ENCODE measurements around the gene ETV6.

ETV6 gene

DNA sequence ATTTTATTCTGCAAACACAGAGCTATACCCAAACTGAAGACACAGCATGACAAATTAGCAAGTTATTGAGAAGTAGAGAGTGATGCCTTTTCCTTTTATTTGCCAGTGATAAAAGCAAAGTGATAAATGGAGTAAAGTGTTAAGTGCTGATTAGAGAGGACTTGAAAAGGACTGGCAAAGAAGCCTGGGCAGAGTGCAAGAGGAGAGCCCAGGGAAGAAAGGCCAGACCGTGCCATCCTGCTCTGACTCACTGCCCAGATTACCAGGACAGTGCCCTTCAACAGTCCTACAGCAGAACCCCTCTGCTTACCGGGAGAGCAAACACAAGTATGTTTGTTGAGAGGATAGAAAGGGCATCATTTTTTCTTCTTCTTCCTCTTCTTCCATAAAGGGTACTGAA lies 106.5 kb downstream of the ETV6 start:
- FAIRE-seq, result no peak
- no peak for DNase-seq (ENCODE audit: low spot score)

DNA sequence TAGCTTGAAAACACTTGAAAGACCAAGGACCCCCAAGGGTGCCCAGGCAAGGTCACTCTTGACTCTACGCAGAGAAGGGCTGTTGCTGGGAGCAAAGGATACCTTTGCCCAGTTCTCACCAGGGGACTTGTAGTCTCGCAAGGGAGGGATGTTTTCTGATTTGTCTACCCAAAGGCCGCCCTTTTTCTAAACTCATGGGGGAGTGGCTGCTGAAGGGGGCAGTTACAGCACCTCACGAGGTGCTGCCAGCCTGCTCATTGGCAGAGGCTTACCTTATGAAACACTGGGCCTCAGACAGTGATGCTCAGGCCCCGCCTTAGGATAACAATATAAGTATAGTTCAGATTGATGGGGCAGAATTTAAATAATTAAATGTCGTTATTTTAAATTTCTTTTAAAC lies 107.0 kb downstream of the ETV6 start:
- FAIRE-seq (no peak), DNase-seq (ENCODE audit: low spot score) (no peak)

DNA sequence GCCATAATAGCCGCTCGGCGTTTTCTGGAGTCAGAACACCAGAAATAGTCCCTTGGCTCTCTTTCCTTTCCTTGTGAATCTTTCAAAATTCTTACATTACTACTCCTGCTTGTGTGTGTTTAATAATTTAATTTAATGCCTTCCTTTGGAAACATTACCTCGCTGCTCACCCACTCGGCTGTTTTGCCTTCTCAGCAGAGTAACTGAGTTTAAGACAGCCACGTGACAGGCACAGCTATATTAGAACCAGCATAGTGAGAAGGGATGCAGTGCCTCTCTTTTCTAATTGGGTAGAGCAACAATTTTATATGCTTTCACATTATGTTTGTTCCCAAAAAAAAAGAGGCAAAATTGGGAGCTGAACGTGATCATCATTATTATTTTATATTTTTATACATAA lies 107.6 kb downstream of the ETV6 start:
- DNase-seq (ENCODE audit: low spot score), result no peak
- no peak for FAIRE-seq

DNA sequence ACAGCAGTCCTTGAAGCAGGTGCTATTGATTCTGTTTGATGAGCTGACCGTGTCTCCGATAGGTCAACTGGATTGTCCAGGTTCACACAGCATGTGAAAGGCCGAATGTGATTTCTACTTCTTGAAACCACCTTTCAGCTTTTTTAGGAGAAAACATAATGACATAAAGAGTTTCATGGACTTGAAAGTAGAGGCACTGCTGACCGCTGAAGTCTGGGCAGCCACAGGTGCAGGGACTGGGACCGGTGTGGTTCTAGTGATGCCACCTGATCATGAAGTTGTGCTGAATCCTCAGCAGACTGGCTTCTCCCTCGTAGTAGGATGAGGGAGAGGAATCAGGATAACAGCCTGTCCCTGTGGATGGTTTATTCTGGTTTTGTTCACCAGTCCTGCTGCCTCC lies 108.1 kb downstream of the ETV6 start:
- FAIRE-seq, result no peak
- no peak for DNase-seq (ENCODE audit: low spot score)

DNA sequence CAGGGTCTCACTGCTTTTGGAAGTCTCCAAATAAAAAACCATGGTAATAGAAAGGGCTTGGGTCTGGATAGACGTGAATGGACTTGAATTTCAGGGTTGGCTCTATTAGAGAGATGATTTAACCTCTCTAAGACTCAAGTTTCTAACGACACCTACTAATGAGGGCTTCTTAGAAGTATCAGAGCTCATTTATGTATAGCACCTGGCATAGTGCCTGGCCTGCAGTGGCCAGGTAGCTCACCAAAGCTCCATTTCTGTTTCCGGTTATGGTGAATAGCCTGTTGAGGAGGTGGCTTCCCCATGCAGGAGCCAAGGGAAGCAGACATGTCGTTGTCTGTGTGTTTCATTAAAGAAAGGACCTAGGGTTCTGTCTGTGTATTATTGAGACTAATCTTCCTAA lies 108.6 kb downstream of the ETV6 start:
- no peak for FAIRE-seq

DNA sequence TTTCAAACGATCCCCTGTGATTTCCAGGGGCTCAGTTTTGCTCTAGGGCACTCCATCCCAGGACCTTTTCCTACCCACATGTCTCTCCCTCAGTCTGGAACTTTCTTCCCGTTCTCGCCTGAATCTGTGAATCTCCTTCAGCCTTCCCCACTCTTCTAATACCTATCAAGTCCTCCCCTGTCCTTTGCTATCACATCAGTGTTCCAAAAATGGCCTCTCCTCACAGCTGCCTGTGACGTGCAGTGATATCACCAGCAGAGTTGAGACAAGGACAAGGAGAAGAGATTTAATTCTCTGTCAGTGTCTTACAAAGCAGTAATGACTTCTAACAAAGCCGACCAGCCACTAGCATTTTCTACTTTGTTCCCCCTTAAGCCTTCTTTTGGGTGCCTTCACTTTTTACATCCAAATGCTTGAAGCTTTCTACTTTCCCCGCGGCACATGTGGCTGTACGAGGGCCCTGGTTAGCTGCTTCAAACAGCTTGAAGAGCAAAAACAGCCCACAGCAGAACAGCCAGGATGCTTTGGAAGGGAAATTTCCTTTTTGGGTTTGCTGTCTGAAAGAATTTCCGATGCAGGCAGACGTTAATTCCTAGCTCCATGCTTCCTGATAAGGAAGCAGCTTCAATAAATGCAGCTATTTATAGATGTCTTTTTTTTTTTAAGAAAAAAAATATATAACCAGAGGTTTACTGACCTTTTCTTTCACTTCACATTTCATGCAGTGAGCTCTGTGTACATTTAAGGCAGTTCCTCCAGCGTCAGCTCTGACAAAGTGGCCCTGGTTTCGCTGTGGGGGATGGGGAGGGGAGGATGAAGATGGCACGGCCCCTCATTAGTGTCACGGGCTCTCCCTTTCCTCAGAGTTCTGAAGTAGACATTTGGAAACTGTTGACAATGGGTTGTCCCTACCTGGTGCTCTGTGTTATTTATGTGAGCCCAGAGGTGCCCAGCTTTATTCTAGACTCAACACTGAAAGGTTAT lies 109.3 kb downstream of the ETV6 start:
- FAIRE-seq (no peak), DNase-seq (ENCODE audit: low spot score) (no peak)

More for the DNA sequence above, 108.6 kb downstream of the ETV6 start:
- no peak for DNase-seq (ENCODE audit: low spot score)

DNA sequence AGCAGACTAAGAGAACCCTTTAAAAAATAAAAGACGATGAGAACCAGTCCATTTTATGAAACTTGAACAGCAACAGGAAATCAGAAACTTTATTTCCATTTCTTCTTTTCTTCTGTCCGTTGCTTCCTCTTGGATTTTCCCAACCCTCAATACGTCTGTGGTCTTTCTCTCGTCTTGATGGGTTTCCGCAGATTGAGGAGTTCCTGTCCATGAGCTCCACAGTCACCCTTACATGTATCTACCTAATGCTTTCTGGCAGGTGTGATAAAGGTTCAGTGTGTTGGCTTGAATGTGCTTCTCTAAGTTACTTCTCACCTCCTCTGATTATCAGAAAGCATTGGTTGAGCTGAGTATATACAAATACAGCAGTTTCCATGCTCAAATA lies 110.0 kb downstream of the ETV6 start:
- FAIRE-seq (no peak), DNase-seq (ENCODE audit: low spot score) (no peak)

DNA sequence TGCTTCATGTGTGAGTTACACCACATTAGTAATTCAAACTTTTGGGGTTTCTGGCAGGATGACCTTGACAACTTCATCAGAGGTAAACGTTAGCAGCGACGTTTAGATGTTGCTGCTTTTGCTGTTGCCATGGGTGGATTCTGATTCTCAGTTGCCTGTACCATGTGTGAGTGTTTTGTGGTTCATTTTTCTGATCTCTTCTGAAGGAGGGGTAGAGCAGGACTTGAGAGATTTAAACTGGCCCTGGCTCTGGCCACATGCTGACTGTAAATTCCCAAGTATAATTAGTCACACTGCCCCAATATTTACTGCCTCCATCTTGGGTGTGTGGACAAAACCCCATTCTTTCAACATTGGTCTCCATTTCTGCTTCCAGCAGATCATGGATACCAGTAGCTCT lies 110.4 kb downstream of the ETV6 start:
- no peak for FAIRE-seq
- no peak for DNase-seq (ENCODE audit: low spot score)

DNA sequence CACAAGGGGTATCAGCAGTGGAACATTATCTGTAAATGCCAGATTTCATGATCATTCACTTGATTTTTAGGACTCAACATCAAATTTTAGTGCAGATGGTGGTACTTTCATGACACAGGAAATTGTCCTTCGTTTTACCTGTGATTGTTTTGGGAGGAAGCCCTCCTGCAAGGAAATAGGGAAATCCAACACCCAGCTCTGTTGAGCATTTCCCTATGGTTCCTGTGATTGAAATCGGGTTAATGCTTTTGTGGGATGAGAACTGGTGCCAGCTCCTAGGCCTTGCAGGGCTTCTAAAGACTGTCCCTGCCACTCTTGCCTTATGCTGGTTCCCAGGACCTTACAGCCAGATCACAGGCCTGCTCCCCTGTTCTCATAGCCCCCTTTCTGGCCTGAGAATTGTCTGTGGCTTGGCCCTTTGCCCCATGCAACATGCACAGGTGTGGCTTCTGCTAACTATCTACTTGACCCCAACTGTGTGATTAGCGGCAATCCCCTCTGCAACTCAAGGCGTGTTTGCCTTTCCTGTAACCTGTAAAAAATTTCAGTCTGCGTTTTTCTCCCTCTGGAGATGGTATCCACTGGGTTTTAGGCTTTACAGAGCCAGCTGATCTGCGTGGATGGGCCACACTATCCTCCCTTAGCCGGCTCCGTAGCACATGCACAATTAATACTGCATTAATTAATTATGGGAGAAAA lies 112.5 kb downstream of the ETV6 start:
- DNase-seq (ENCODE audit: low spot score) (no peak), FAIRE-seq (no peak)

DNA sequence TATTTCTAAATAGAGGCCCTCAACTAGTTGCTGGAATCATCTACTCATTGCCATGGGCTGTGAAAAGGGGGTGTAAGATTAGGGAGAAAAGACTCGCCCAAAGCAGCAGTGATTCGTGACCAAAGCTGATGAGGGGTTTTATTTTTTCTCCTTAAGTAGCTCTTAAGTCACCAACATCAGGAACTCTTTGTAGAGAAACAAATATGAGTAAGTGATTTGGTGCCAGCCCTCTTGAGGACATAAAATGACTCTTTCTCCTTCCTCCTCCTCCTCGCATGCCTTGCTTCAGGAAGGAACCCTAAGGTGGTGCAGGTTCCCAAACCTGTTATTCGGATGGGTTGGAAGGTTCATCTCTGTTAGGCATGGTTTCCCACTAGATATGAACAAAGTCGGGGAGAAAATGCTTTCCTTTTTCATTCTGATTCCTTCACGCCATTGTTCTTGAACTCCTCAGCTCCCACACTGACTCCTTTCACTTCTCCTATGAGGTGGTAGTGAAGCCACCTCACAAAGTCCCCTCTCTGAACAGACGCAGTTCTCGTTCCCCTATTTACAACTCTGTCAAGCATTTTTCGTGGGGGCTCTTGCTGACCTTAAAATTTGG lies 113.4 kb downstream of the ETV6 start:
- DNase-seq (ENCODE audit: low spot score) (no peak), FAIRE-seq (no peak)

DNA sequence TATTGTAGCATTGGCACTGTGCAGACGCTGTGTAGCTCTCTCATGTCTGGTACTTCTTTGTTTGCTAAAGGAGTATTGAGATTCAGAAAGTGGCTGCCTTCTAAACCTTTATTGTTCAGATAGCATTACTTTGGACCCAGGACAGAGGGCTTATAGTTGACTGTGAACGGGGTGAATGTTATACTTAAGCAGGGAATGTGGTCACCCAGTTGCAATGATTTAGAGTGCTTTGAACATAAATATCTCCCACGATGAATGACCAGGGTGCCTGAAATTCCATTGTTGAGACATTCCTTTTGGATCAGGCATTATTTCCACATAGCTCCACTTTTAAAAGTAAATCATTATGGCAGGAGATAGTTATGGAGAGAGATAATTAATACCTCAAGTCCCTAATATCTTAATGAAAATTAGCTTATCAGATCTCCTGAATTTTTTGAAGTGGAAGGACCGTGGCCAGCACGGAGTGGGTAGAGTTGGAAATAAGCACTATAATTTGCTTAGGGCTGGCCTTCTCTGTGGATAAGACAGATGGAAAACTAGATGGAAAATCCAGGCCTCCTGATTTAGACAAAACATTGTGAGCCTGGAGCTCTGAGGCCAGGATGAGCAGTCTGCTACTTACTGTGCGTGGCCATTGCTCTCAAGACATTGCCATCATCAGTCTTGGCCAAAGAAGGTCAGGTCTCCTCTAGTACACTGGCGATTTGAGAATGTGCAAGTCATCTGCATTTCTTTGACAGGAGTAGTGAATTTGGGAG lies 114.5 kb downstream of the ETV6 start:
- FAIRE-seq (peak; percentile 15), DNase-seq (ENCODE audit: low spot score) (peak; percentile 57)

DNA sequence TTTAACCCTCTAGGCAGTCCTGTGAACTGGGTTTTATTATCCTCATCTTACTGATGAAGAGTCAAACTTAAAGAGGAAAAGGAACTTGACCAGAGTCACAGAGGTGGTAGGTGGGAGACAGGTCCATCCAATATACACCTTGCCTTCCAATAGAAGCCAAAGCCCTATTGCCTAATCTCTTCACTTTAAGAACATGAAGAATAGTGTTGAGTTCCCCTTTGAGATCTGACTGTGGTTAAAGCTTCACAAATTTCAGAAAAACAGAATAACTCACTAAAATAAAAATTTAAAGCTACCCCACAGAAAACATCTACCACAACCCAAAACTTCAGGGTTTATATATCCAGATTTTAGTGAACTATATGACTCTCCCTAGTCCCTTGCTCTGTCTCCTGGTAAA lies 115.4 kb downstream of the ETV6 start:
- DNase-seq (ENCODE audit: low spot score), result no peak

DNA sequence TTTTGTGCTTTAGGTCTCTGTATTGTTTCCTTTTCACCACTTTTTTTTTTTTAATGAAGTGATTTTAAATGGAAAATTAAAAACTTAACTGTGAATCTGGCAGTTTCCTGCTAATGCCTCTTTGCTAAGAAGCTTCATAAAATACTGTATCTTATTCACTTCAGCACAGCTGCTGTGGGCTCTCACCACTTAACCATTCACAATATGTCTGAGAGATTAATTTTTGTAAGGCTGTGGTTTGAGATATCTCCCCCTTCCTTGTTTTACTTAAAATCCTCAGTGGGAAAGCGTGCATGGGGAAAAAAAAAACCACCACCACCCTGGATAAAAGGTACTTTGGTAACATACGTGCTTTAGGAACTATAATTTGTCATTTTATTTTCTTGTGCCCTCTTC lies 115.9 kb downstream of the ETV6 start:
- DNase-seq (ENCODE audit: low spot score) (no peak), FAIRE-seq (no peak)

More for the DNA sequence above, 115.4 kb downstream of the ETV6 start:
- no peak for FAIRE-seq

DNA sequence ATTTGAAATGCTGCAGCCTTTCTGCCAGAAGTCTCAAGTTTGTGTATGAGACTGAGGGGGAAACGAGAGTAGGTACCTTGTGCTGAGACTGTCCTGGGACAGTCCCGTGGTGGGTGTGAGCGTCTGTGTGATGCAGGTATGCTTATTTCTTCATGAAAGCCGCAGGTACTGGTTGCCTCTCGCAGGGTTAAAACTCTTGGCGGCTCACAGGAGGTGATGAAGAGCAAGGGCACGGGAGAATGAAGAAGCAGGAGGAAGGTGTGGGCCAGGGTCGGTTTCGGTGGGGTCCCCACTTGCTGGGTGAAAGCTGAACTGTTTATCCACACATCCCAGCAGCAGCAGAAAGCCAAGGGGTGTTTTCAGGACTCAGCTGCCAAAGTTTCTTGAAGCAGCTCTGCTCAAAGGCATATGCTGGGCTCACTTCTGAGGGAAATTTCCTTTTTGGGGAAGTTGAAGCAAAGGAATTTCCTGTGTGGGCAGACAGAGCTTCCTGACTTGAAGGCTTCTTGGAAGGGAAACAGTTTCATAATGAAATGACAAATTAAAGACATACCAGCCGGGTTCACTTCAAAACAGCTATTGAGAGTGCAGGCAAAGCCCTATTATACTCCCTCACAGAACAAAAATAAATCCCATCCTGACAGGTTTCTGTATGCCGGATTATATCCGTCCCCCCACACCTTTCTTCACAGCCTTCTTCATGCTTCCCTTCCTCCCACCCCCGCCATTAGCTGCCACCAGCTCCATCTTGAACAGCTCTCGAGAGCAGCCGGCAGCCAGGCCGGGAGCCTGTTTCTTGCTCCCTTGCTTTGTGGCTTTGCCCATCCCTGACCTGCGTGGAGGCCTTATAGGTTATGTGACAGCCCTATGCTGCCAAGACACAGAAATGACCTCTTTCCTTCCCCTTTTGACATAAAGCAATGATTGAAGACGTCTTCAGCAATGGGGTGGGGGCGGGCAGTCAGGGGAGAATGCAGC lies 116.6 kb downstream of the ETV6 start:
- no peak for FAIRE-seq
- no peak for DNase-seq (ENCODE audit: low spot score)

DNA sequence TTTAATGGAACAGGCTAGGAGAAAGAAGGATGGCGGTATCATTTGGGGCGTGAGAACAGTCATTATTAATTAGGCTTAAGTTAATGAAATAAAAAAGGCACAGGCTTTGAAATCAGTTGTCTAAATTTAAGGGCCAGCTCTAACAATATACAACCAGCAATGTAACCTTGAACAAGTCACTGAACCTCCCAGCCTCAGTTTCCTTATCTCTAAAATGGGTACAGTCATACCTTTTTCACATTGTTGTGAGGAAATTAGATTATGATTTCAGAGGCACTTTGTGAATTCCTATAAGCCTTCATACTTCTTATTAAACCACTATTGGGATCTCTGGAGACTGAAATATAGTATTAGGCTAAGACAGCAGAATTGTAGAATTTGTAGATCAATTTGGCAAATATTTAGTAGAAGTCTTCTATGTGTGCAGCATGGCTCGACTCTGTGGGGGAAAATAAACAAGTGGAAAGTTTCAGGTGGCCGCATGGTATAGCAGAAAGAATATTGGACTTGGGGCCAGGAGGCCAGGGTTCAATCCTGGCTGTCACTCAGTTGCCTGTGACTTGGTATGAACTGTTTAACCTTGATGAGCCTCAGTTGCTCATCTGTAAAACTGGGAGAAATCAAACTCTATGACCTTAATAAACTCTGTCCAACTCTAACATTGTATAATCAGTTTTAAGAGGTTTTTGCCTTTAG lies 117.7 kb downstream of the ETV6 start:
- DNase-seq (ENCODE audit: low spot score), result no peak
- no peak for FAIRE-seq

DNA sequence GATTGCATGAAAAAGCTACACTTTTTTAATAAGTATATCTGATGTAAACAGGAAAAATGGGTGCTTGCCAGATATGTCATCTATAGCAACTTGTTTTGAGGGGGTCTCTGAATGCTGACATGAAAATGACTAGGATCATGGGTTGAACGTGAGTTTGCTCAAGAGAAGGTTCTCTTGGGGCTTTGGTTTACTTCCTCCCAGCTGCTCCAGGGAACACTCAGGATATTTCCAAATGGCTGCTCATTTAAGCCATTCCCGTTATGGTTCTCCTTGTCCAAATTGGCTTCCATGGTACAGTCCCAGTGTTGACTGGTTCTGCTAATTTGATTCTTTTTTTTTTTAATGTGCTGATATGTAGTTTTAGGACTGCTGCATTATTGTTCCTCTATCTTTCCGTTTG lies 118.3 kb downstream of the ETV6 start:
- DNase-seq (ENCODE audit: low spot score) (no peak), FAIRE-seq (no peak)

DNA sequence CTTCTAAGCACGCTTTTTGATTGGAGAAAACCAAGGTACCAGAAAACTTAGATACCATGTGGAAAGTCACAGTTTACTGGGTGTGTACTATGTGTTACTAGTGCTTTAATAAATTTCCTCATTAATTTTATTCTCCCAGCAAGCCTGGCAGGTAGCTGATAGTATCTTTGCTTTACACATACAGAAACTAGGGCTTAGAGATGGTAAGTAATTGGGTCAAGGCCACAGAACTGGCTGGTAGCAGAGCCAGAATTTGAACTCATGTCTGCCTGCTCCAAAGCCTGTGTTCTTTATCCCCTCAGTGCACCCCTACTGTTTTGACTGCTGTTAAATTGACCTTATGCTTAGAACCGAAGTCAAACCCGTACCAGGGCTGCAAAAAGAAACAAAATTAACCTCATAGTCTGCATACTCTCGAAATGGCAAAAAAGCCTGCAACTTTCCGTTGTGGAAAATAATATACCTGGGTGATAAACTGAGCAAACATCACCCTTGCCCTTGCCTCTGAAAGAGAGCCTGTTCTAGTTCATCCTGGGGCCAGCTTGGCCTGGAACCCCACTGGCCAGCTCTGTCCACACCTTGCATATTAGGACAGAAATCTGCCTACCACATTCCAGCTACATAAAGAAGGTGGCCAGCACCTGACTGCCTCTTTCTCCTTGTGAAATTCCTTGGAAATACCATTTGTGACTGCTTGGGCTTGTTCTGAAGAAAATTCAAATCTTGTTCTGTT lies 118.9 kb downstream of the ETV6 start:
- FAIRE-seq, result no peak
- DNase-seq (ENCODE audit: low spot score), result no peak

DNA sequence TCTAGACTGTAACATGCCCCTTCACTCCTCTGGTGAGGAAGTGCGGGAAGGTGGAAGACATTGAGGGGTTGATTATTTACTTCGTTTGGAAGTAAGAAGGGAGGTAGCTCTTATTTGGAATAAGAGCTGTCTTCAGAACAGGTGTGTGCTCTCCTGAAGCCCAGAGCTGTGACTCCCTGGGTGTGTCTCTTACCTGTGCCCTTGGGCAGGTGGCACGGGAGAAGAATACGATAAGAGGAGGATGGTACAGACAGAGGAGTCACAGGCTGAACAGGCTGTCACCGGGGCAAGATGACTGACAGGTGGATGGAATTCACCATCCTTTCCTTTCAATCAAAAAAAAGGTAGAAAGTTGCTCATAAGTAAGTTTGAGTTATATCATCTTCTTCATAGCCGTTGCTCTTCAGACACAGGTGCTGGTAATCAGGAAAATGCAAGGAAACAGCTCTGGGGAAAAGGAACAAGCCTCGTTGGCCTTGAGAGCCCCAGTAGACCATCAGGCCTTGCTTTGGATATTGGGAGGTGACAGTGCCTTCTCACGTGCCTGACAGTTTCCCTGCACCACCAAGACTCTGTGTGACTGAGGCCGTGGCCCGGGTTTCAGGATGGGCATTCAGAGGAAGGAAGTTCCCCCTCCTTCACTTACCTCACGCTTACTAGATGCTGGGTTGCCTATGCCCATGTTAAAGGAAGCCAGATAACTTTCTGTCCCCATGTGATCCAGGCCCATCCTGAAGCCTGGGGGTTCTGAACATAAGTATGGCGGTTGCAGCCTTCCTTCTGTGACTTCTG lies 120.4 kb downstream of the ETV6 start:
- no peak for FAIRE-seq

More for the DNA sequence above, 120.4 kb downstream of the ETV6 start:
- DNase-seq (ENCODE audit: low spot score), result no peak

Data from RCC 7860 (cell line).